Body of pancreas (tissue), 4 donors: ENCODE results near the gene HILPDA. TPM values are rescaled to one million over a fixed set of nuclear protein-coding genes. Genes with fewer than 3 reads are reported as not detected.
A peak's percentile ranks its signal among the peaks of the same experiment; 100 is the strongest.
"Not testable (repeated sequence)": the region's sequence is repeated elsewhere in the genome, so short reads cannot be mapped to it uniquely, and the experiment has no call there.

Experiments
- ATAC-seq: fragments of 150-250 bp; one replicate; pipeline ENCODE4 v1.9.1; 2016
- DNase-seq, 4 donors: peaks; one replicate each; pipeline ENCODE4 v3.0.0-alpha.2; 2019
- H3K27ac ChIP-seq, 4 donors: fragments of 200-600 bp; sonication (generic); 1 replicate in 3 of 4; 2 replicates in 1 of 4; pipeline versions ENCODE4 v1.5.1 to v1.6.1; 2016 to 2019; ENCODE audit warnings: mild to moderate bottlenecking in 1 of 4, mixed read lengths in 1 of 4, moderate library complexity in 1 of 4
- H3K27me3 ChIP-seq, 2 donors: fragments of 200-600 bp; sonication (generic); one replicate each; pipeline ENCODE4 v1.6.0; 2016; ENCODE audit warnings: mild to moderate bottlenecking in 1 of 2
- H3K36me3 ChIP-seq, 2 donors: fragments of 200-600 bp; sonication (generic); replicated peaks in 1 of 2; 2 replicates each; pipeline ENCODE4 v1.5.1; 2016; ENCODE audit warnings: low read depth in 2 of 2; ENCODE audit not compliant: insufficient read depth in 1 of 2
- H3K4me1 ChIP-seq: fragments of 200-600 bp; sonication (generic); one replicate; pipeline ENCODE4 v1.6.0; 2016
- H3K4me3 ChIP-seq, 2 donors: fragments of 200-600 bp; sonication (generic); 1 replicate in 1 of 2; 2 replicates in 1 of 2; pipeline ENCODE4 v1.5.1; 2016 to 2019
- H3K9me3 ChIP-seq, 3 donors: fragments of 200-600 bp; sonication (generic); 1 replicate in 2 of 3; 2 replicates in 1 of 3; pipeline ENCODE4 v1.5.1; 2016
- CTCF ChIP-seq, 7 experiments: fragments of 450-650 bp in 4 of 7; fragments of 200-600 bp in 3 of 7; sonication (generic) in 3 of 7; IDR thresholded peaks; one replicate each; pipeline ENCODE4 v1.5.1; 2016 to 2019; ENCODE audit warnings: antibody characterized with exemption in 7 of 7
- POLR2A ChIP-seq, 3 donors: fragments of 450-650 bp; IDR thresholded peaks; one replicate each; pipeline ENCODE4 v1.6.1; 2016; ENCODE audit warnings: antibody characterized with exemption in 3 of 3, mild to moderate bottlenecking in 2 of 3
- WGBS, 2 donors: methylation state at CpG; one replicate each; pipeline ENCODE4 v1.1.5; 2017; 5-methylcytosine and 5-hydroxymethylcytosine counted together
- intact Hi-C: fragments of 100-400 bp; cut with DNase I; formaldehyde crosslinking; loops from one replicate; pipeline ENCODE4 v1.15.1; 2023
- total RNA-seq, 2 donors: library from RNA; depleted of rRNA; stranded (reverse); fragments of >200 nt; gene quantifications; one replicate each; pipeline ENCODE4 v1.1.0, GENCODE V29; 2016

The HILPDA gene
- total RNA-seq, 2 donors from 2014 or later = 7.9 to 9.1 TPM

GRCh38 chr7:128453836-128454804 lies 1.6 kb upstream of the HILPDA start:
- Histone ChIP-seq H3K4me3 (no peak overlapping the region), H3K27ac (peak overlapping the region; percentile 81 to 94 (median 91)), H3K36me3 (no peaks in the 10 kb centered on the region), H3K4me1 (peaks cover 61% of the 10 kb centered on the region), H3K9me3 (no peaks in the 10 kb centered on the region), H3K27me3 (no peaks in the 10 kb centered on the region)
- intact Hi-C loops = no loop called here
- 22 to 39% methylated on average over 21 to 23 of the region's 23 CpGs for WGBS, 2 donors
- ATAC-seq (peak; percentile 75), DNase-seq (peak; percentile 83 to 90 (median 88))
- peak in 2 of 3 donors; percentile 50 to 54 for TF ChIP-seq POLR2A (IDR thresholded peaks at IDR 0.05)
- TF ChIP-seq CTCF (IDR thresholded peaks at IDR 0.05) = no peak

- no peaks in the 10 kb centered on the region for H3K9me3 ChIP-seq
- H3K4me3 ChIP-seq = no peak overlapping the region
- H3K36me3 ChIP-seq = no peaks in the 10 kb centered on the region
- H3K4me1 ChIP-seq = peaks cover 68% of the 10 kb centered on the region
- ATAC-seq = no peak
- intact Hi-C loops = no loop called here
- H3K27me3 ChIP-seq = no peaks in the 10 kb centered on the region
- WGBS, 2 donors = 44 to 47% methylated on average over 20 to 25 of the region's 25 CpGs
- peak overlapping the region; percentile 81 to 94 (median 91) for H3K27ac ChIP-seq
- TF ChIP-seq CTCF (IDR thresholded peaks at IDR 0.05) (peak in 1 of 7 experiments; percentile 32), POLR2A (IDR thresholded peaks at IDR 0.05) (no peak)
- no peak for DNase-seq
Measured at GRCh38 chr7:128454808-128455542, 703 bp upstream of the HILPDA start.

- Histone ChIP-seq H3K9me3 (no peaks in the 10 kb centered on the region), H3K4me3 (peak overlapping the region; percentile 55 to 75), H3K27ac (peak overlapping the region; percentile 81 to 94 (median 91)), H3K27me3 (no peaks in the 10 kb centered on the region), H3K36me3 (no peaks in the 10 kb centered on the region), H3K4me1 (peaks cover 68% of the 10 kb centered on the region)
- DNase-seq (no peak), ATAC-seq (no peak)
- intact Hi-C loops = no loop called here
- TF ChIP-seq CTCF (IDR thresholded peaks at IDR 0.05) (no peak), POLR2A (IDR thresholded peaks at IDR 0.05) (no peak)
- 0 to 5% methylated on average over 5 of the region's 5 CpGs for WGBS, 2 donors
Measured at GRCh38 chr7:128456255-128456725, 612 bp downstream of the HILPDA start.

GRCh38 chr7:128457385-128457784 lies 1.7 kb downstream of the HILPDA start:
- ATAC-seq, DNase-seq, H3K9me3 ChIP-seq, H3K27me3 ChIP-seq, intact Hi-C loops, H3K36me3 ChIP-seq, H3K27ac ChIP-seq, H3K4me3 ChIP-seq: not testable (repeated sequence)
- 78 to 87% methylated on average over 5 to 6 of the region's 6 CpGs for WGBS, 2 donors
- H3K4me1 ChIP-seq = peaks cover 67% of the 10 kb centered on the region

- no peak for DNase-seq
- ATAC-seq = no peak
- H3K27me3 ChIP-seq = no peaks in the 10 kb centered on the region
- peaks cover 52% of the 10 kb centered on the region for H3K4me1 ChIP-seq
- H3K4me3 ChIP-seq = no peak overlapping the region
- intact Hi-C loops = no loop called here
- TF ChIP-seq POLR2A (IDR thresholded peaks at IDR 0.05) (no peak), CTCF (IDR thresholded peaks at IDR 0.05) (no peak)
- H3K9me3 ChIP-seq = no peaks in the 10 kb centered on the region
- H3K27ac ChIP-seq = no peak overlapping the region
- 47% methylated on average over 3 of the region's 3 CpGs for WGBS, 2 donors
- H3K36me3 ChIP-seq = no peaks in the 10 kb centered on the region
Measured at GRCh38 chr7:128458956-128459355, 3.3 kb downstream of the HILPDA start.
